B cell (primary cell): ENCODE data around the gene CSN3.

Source experiments
- CTCF ChIP-seq: fragments of 200-600 bp; IDR thresholded peaks from one replicate; pipeline ENCODE4 v1.8.0; 2022; ENCODE audit warnings: antibody characterized with exemption, mild to moderate bottlenecking
- EZH2 ChIP-seq: IDR thresholded peaks from 2 replicates; pipeline ENCODE4 v1.6.1; 2012; ENCODE audit warnings: borderline replicate concordance, low read depth, mild to moderate bottlenecking, moderate library complexity, low read length; ENCODE audit not compliant: insufficient read depth, poor library complexity, severe bottlenecking

- TF ChIP-seq CTCF (no peak), EZH2 (no peak)
Measured at GRCh38 chr4:70203601-70204000, 38.8 kb upstream of the CSN3 start.
